K562 (cell line): ENCODE data around the gene C6orf62. TPM values are rescaled to one million over a fixed set of nuclear protein-coding genes. Genes with fewer than 3 reads are reported as not detected.

Source experiments
- ATAC-seq: fragments of 200-7000 bp; cut with Tn5 transposase; 3 replicates; pipeline ENCODE4 v1.9.1; 2020; ENCODE audit warnings: moderate library complexity
- BruUV-seq: library from RNA; stranded (reverse); fragments of 400-500 nt; replicated peaks from 2 replicates; lab custom pipeline; 2021; lab: Mats Ljungman, UMichigan
- CTCF ChIA-PET: fragments of 300-600 bp; formaldehyde crosslinking; extraction: SDS; loops from one replicate; lab custom pipeline; 2021; ENCODE audit warnings: low intra/inter-chr PET ratio; lab: Yijun Ruan, JAX
- POLR2A ChIA-PET: fragments of 300-600, 350-650 bp; sonication (Branson Sonifier 250); formaldehyde crosslinking; extraction: SDS; loops from one replicate; lab custom pipeline; 2021; ENCODE audit warnings: antibody characterized with exemption, inconsistent platforms; lab: Yijun Ruan, JAX
- DNase-seq, 4 experiments: peaks; one replicate each; pipeline versions ENCODE4 v3.0.0 to v3.0.0-alpha.2; 2011 to 2018; ENCODE audit warnings: low spot score in 3 of 4, mixed read lengths in 3 of 4; ENCODE audit errors: extremely low read depth in 1 of 4
- FAIRE-seq: peaks from 2 replicates; lab custom pipeline; 2011; peaks lifted over from hg19 to GRCh38; lab: Jason Lieb, UNC
- H2AFZ ChIP-seq: 2 replicates; pipeline ENCODE4 v1.6.0; 2011; ENCODE audit warnings: low read depth, low read length, control low read depth, inconsistent platforms
- H3K27ac ChIP-seq: fragments of 200-600 bp; 3 replicates; pipeline ENCODE4 v1.8.0; 2011; ENCODE audit warnings: low read depth, mild to moderate bottlenecking, control low read depth, inconsistent platforms, low read length, moderate library complexity, mixed read lengths; ENCODE audit errors: extremely low read depth
- H3K27me3 ChIP-seq, 2 experiments: fragments of 300-600 bp in 1 of 2; 2 replicates in 1 of 2; 3 replicates in 1 of 2; pipeline versions ENCODE4 v1.6.0 to v1.8.0; 2011; ENCODE audit warnings: inconsistent platforms in 2 of 2, low read length in 2 of 2, mild to moderate bottlenecking in 1 of 2, mixed read lengths in 1 of 2, moderate library complexity in 1 of 2; ENCODE audit not compliant: control insufficient read depth in 2 of 2, insufficient read depth in 2 of 2
- H3K36me3 ChIP-seq: fragments of 300-600 bp; 3 replicates; pipeline ENCODE4 v1.8.0; 2011; ENCODE audit warnings: mild to moderate bottlenecking, low read length, inconsistent platforms; ENCODE audit not compliant: control insufficient read depth, insufficient read depth
- H3K4me1 ChIP-seq, 2 experiments: fragments of 200-600 bp in 1 of 2; replicated peaks in 1 of 2; 2 replicates in 1 of 2; 3 replicates in 1 of 2; pipeline versions ENCODE4 v1.5.1 to v1.8.0; 2011; ENCODE audit warnings: inconsistent platforms in 2 of 2, low read length in 2 of 2, mild to moderate bottlenecking in 1 of 2, mixed read lengths in 1 of 2, moderate library complexity in 1 of 2; ENCODE audit not compliant: control insufficient read depth in 2 of 2, insufficient read depth in 2 of 2
- H3K4me2 ChIP-seq: 2 replicates; pipeline ENCODE4 v1.6.1; 2011; ENCODE audit warnings: low read length, control low read depth, inconsistent platforms, mixed read lengths; ENCODE audit not compliant: insufficient read depth
- H3K4me3 ChIP-seq: fragments of 200-600 bp; sonication (generic), shearing (Covaris generic); 2 replicates; pipeline ENCODE4 v1.5.1; 2016; ENCODE audit warnings: control low read depth, inconsistent platforms
- H3K79me2 ChIP-seq: fragments of 200-600 bp; 3 replicates; pipeline ENCODE4 v1.8.0; 2011; ENCODE audit warnings: low read length, inconsistent platforms; ENCODE audit not compliant: control insufficient read depth, insufficient read depth
- H3K9ac ChIP-seq, 2 experiments: 2 replicates each; pipeline versions ENCODE4 v1.6.0 to v1.6.1; 2011; ENCODE audit warnings: low read depth in 2 of 2, low read length in 2 of 2, control low read depth in 1 of 2, inconsistent platforms in 1 of 2, mild to moderate bottlenecking in 1 of 2, mixed read lengths in 1 of 2; ENCODE audit not compliant: insufficient read depth in 1 of 2
- H3K9me1 ChIP-seq: one replicate; pipeline ENCODE4 v1.6.0; 2011; ENCODE audit warnings: inconsistent platforms, mild to moderate bottlenecking, low read length, moderate library complexity; ENCODE audit not compliant: control insufficient read depth, insufficient read depth
- H3K9me3 ChIP-seq: replicated peaks from 2 replicates; pipeline ENCODE4 v1.5.1; 2011; ENCODE audit warnings: low read depth, low read length, inconsistent platforms; ENCODE audit not compliant: control insufficient read depth, insufficient read depth
- H4K20me1 ChIP-seq: replicated peaks from 2 replicates; pipeline ENCODE4 v1.6.1; 2011; ENCODE audit warnings: low read length, inconsistent platforms, mixed read lengths; ENCODE audit not compliant: control insufficient read depth, insufficient read depth
- CBX5 ChIP-seq: IDR thresholded peaks from 2 replicates; pipeline ENCODE4 v1.6.1; 2014; ENCODE audit warnings: low read depth, borderline replicate concordance
- HMG20A ChIP-seq: fragments of 450-650 bp; formaldehyde crosslinking; conservative IDR thresholded peaks from 2 replicates; pipeline ENCODE4 v1.4.0; 2020; ENCODE audit warnings: mild to moderate bottlenecking, mixed read lengths
- HNRNPH1 ChIP-seq: fragments of 200-400 bp; formaldehyde crosslinking; optimal IDR thresholded peaks from 2 replicates; pipeline ENCODE3; 2017; ENCODE audit warnings: low read depth, mild to moderate bottlenecking, low read length, moderate library complexity
- MYNN ChIP-seq, 2 experiments: sonication (generic); formaldehyde crosslinking in 1 of 2; IDR thresholded peaks; 2 replicates each; pipeline versions ENCODE4 v1.5.0 to v1.6.1; 2016 to 2020; ENCODE audit warnings: antibody characterized with exemption in 1 of 2, missing genetic modification reagents in 1 of 2
- PML ChIP-seq: IDR thresholded peaks from 2 replicates; pipeline ENCODE4 v1.6.1; 2012; ENCODE audit warnings: low read length, inconsistent platforms
- POLR2A ChIP-seq: fragments of 450-650 bp; conservative IDR thresholded peaks from 2 replicates; pipeline ENCODE4 v1.6.1; 2016
- POLR2AphosphoS2 ChIP-seq: IDR thresholded peaks from 2 replicates; pipeline ENCODE4 v1.6.1; 2012; ENCODE audit warnings: low read length, improper control_type of control experiment
- POLR2AphosphoS5 ChIP-seq: IDR thresholded peaks from 2 replicates; pipeline ENCODE4 v1.6.1; 2011; ENCODE audit warnings: mild to moderate bottlenecking, low read depth, low read length, moderate library complexity; ENCODE audit not compliant: control insufficient read depth, insufficient read depth
- POLR2G ChIP-seq: fragments of 200-400 bp; formaldehyde crosslinking; IDR thresholded peaks from 2 replicates; pipeline ENCODE4 v1.6.1; 2017; ENCODE audit warnings: low read depth, mild to moderate bottlenecking, antibody characterized with exemption, low read length, moderate library complexity
- RBFOX2 ChIP-seq: fragments of 200-400 bp; formaldehyde crosslinking; IDR thresholded peaks from 2 replicates; pipeline ENCODE4 v1.6.1; 2017; ENCODE audit warnings: low read depth, mild to moderate bottlenecking, low read length, moderate library complexity
- STAT5A ChIP-seq: IDR thresholded peaks from 2 replicates; pipeline ENCODE4 v1.6.1; 2012; ENCODE audit warnings: low read length, inconsistent platforms, borderline replicate concordance
- TSC22D4 ChIP-seq: fragments of 450-650 bp; IDR thresholded peaks from 2 replicates; pipeline ENCODE4 v1.6.1; 2016; ENCODE audit warnings: missing genetic modification characterization, missing biosample characterization, control low read depth
- XRCC4 ChIP-seq: IDR thresholded peaks from one replicate; pipeline ENCODE4 v1.6.1; 2011; ENCODE audit not compliant: insufficient read depth, insufficient read length; ENCODE audit errors: extremely low read depth
- WGBS: fragments of 100-300 bp; shearing (Covaris generic); methylation state at CpG from one replicate; pipeline ENCODE4 v1.1.6; 2016; ENCODE audit warnings: low coverage, mixed read lengths; ENCODE audit not compliant: insufficient coverage; ENCODE audit errors: missing lambda C conversion rate; 5-methylcytosine and 5-hydroxymethylcytosine counted together
- in situ Hi-C: fragments of 300-500 bp; cut with MboI; formaldehyde crosslinking; loops from 4 replicates; pipeline ENCODE4 v1.15.0; 2018; ENCODE audit warnings: inconsistent platforms, mixed read lengths
- intact Hi-C: fragments of 100-400 bp; cut with micrococcal nuclease; formaldehyde crosslinking; loops from 2 replicates; pipeline ENCODE4 v1.14.2; 2022
- polyA plus RNA-seq, 8 experiments: library from polyadenylated mRNA; depleted of rRNA in 4 of 8; stranded (reverse) in 5 of 8; unstranded in 3 of 8; fragments of >200 nt; fragmentation: Nextera tagmentation in 2 of 8; fragmentation: Illumina TruSeq in 1 of 8; extraction: Ambion mirVana in 2 of 8; extraction: Trizol in 1 of 8; gene quantifications; 2 replicates each; pipeline versions ENCODE4 v1.2.1 to v1.2.3, GENCODE V29; 2011 to 2014; ENCODE audit warnings: inconsistent platforms in 1 of 8, missing spikeins in 1 of 8
- total RNA-seq, 7 experiments: library from RNA; depleted of rRNA in 6 of 7; stranded (reverse); fragments of >200 nt in 6 of 7; fragmentation: Illumina TruSeq in 2 of 7; extraction: Trizol in 2 of 7; gene quantifications; 2 replicates each; pipeline versions ENCODE4 v1.2.1 to v1.2.3, GENCODE V29; 2011 to 2021; ENCODE audit warnings: low replicate concordance in 1 of 7
- TF ChIP-seq, protein P1 (sequence below): sonication (generic); formaldehyde crosslinking; IDR thresholded peaks from 2 replicates; pipeline ENCODE4 v1.5.0; 2020; ENCODE audit warnings: missing genetic modification reagents

Gene C6orf62
- total and polyA plus RNA-seq, 9 of the 15 experiments (the other 6 are each of a cell fraction or from before 2014, with no cell fraction given) = 48.5 to 579 (median 111) TPM

- Histone ChIP-seq H3K4me2 (no peak overlapping the region), H3K9ac (no peak overlapping the region), H4K20me1 (0 out of 2 replicates have a peak, but pooled peaks cover 3% of the 10 kb centered on the region)
- TF ChIP-seq RBFOX2 = 0 out of 2 replicates have a peak, but pooled peaks have one; percentile 16
- TF ChIP-seq POLR2G = peak; percentile 42; the same call in 1 of the 2 replicates
- TF ChIP-seq POLR2AphosphoS2 = 0 out of 2 replicates have a peak, but pooled peaks have one; percentile 35
- TF ChIP-seq TSC22D4 (tag) = no peak
- TF ChIP-seq HNRNPH1 = peak; percentile 2
- TF ChIP-seq, all 486 proteins: peak for 4
- ChIA-PET CTCF (no interaction called here), POLR2A (interaction anchor here (0.9 to 4.6 kb wide), 5 partner anchors 8 to 119 kb away, joined by 3 to 31 read pairs (median 3); partner anchors contain the start of gene C6orf62)
- intact Hi-C loops (no loop called here), in situ Hi-C loops (no loop called here)
- Histone ChIP-seq H3K9me3 (no peaks in the 10 kb centered on the region), H3K4me3 (no peak overlapping the region), H2AFZ (no peak overlapping the region), H3K79me2 (peaks cover 1% of the 10 kb centered on the region; the same call in 1 of the 3 replicates), H3K27me3 (no peaks in the 10 kb centered on the region), H3K9me1 (no peaks in the 10 kb centered on the region), H3K4me1 (no peaks in the 10 kb centered on the region), H3K27ac (no peak overlapping the region), H3K36me3 (peaks cover 90% of the 10 kb centered on the region)
- no TSS peak for BruUV-seq
- DNase-seq (no peak), FAIRE-seq (no peak), ATAC-seq (no peak)
These were observed 14.5 kb downstream of the C6orf62 start for GRCh38 chr6:24704468-24704867.

- FAIRE-seq (no peak), DNase-seq (no peak), ATAC-seq (peak; percentile 42)
- no TSS peak for BruUV-seq
- in situ Hi-C loops (no loop called here), intact Hi-C loops (no loop called here)
- 86% methylated on average over 4 of the region's 4 CpGs for WGBS
- Histone ChIP-seq H3K27ac (no peak overlapping the region), H3K27me3 (no peaks in the 10 kb centered on the region), H3K9me1 (no peaks in the 10 kb centered on the region), H3K79me2 (no peaks in the 10 kb centered on the region), H3K4me2 (no peak overlapping the region), H3K9ac (no peak overlapping the region), H3K9me3 (no peaks in the 10 kb centered on the region), H3K36me3 (peaks cover 84% of the 10 kb centered on the region), H3K4me3 (no peak overlapping the region), H2AFZ (no peak overlapping the region), H3K4me1 (no peaks in the 10 kb centered on the region), H4K20me1 (0 out of 2 replicates have a peak, but pooled peaks cover 3% of the 10 kb centered on the region)
- POLR2A ChIA-PET = interaction anchor here (0.6 to 4.6 kb wide), 9 partner anchors 10 to 143 kb away, joined by 3 to 31 read pairs (median 3); partner anchors contain the start of genes ACOT13, C6orf62 and TDP2
- CTCF ChIA-PET = no interaction called here
- TF ChIP-seq XRCC4 (no peak), HMG20A (CRISPR knock-in tag) (no peak), STAT5A (no peak), CBX5 (no peak), POLR2AphosphoS2 (peak; percentile 57), POLR2AphosphoS5 (0 out of 2 replicates have a peak, but pooled peaks have one; percentile 35), PML (0 out of 2 replicates have a peak, but pooled peaks have one; percentile 1), POLR2A (peak; percentile 32), MYNN (IDR thresholded peaks at IDR 0.05) (0 out of 2 replicates have a peak, but pooled peaks have one; percentile 36), MYNN (CRISPR knock-in tag; IDR thresholded peaks at IDR 0.05) (no peak)
- TF ChIP-seq, protein P1, sequence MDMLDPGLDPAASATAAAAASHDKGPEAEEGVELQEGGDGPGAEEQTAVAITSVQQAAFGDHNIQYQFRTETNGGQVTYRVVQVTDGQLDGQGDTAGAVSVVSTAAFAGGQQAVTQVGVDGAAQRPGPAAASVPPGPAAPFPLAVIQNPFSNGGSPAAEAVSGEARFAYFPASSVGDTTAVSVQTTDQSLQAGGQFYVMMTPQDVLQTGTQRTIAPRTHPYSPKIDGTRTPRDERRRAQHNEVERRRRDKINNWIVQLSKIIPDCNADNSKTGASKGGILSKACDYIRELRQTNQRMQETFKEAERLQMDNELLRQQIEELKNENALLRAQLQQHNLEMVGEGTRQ (CRISPR knock-in tag) = no peak
These were observed 16.2 kb downstream of the C6orf62 start for GRCh38 chr6:24702720-24703282.
